ENCODE results near the gene CAPN5. TPM values are rescaled to one million over a fixed set of nuclear protein-coding genes. Genes with fewer than 3 reads are reported as not detected.

Gene CAPN5
- total RNA-seq, 2 experiments from 2014 or later, result 5.1 to 6.9 TPM

- intact Hi-C loops (cut with DNase I, micrococcal nuclease), result no loop called here
- H3K36me3 Mint-ChIP-seq (ENCODE audit: low read depth), result no peaks in the 10 kb centered on the region
- H3K4me3 ChIP-seq (ENCODE audit: low read length), result peak overlapping the region; percentile 34
- no peaks in the 10 kb centered on the region for H3K27me3 ChIP-seq (ENCODE audit: control insufficient read depth in 1 of 2, insufficient read depth in 2 of 2, low read length in 2 of 2)
- peaks cover 39% of the 10 kb centered on the region for H3K4me1 ChIP-seq (ENCODE audit: insufficient read depth, low read length)
- ATAC-seq (ENCODE audit: poor library complexity) (peak; percentile 46), DNase-seq (peak in 8 of 14 experiments; percentile 8 to 56 (median 33))
- H3K27ac ChIP-seq (ENCODE audit: low read depth in 1 of 2, low read length in 2 of 2), result no peak overlapping the region
- H3K9me3 Mint-ChIP-seq, result no peaks in the 10 kb centered on the region
- no peaks in the 10 kb centered on the region for H3K27me3 Mint-ChIP-seq
- CTCF ChIA-PET, result no interaction called here
- peak overlapping the region; percentile 74 for H3K27ac Mint-ChIP-seq
- TF ChIP-seq CTCF (IDR thresholded peaks at IDR 0.05), result no peak
- H3K9me3 ChIP-seq (ENCODE audit: control insufficient read depth in 1 of 2, insufficient read depth in 1 of 2, low read length in 2 of 2), result no peaks in the 10 kb centered on the region
- no peaks in the 10 kb centered on the region for H3K36me3 ChIP-seq (ENCODE audit: insufficient read depth, low read length)
- H3K4me3 Mint-ChIP-seq, result peak overlapping the region; percentile 46
- POLR2A ChIA-PET, result no interaction called here
- H3K4me1 Mint-ChIP-seq (ENCODE audit: low read depth), result peaks cover 26% of the 10 kb centered on the region
Measured at GRCh38 chr11:77147668-77148321, 81.0 kb downstream of the CAPN5 start.

DNA sequence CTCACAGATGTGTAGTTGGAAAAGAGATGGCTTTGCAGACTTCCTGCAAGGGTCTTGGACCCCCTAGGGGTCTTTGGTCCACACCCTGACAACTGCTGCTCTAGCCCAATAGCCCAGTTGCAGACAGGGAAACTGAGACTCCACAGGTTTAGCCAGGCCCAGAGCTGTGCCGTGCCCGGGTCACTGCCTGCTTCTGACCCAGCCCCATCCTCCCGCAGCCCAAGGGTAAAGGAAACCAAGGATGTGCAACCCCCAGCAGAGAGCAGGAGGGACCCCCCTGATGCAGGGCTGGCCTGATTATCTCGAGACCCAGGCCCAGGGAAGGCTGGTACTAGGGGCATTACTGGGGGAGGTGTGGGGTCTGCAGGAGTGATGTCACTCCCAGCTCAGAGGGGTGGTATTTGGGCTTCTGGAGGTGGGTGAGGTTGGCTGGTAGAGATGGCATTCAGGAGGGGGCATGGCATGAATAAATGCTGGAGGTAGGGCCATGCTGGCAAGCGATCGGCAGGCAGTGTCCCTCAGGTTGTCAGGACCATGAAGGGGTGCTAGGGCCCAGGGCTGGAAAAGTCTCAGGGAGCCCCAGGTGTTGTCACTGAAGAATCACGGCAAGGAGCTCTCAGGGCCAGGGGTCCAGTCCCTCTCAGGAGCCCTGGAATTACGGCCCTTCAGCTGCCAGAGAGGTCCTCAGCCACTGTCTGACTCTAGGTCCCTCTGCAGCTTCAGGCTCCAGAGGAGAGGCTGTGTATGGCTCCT is 82.4 kb downstream of the CAPN5 start:
- no peak for ATAC-seq (ENCODE audit: poor library complexity)
- TF ChIP-seq CTCF (IDR thresholded peaks at IDR 0.05), result no peak
- intact Hi-C loops (cut with DNase I, micrococcal nuclease), result no loop called here
- Histone ChIP-seq H3K4me3 (ENCODE audit: low read length) (no peak overlapping the region), H3K9me3 (ENCODE audit: control insufficient read depth in 1 of 2, insufficient read depth in 1 of 2, low read length in 2 of 2) (no peaks in the 10 kb centered on the region), H3K4me1 (ENCODE audit: insufficient read depth, low read length) (peaks cover 52% of the 10 kb centered on the region), H3K27me3 (ENCODE audit: control insufficient read depth in 1 of 2, insufficient read depth in 2 of 2, low read length in 2 of 2) (no peaks in the 10 kb centered on the region), H3K27ac (ENCODE audit: low read depth in 1 of 2, low read length in 2 of 2) (no peak overlapping the region), H3K36me3 (ENCODE audit: insufficient read depth, low read length) (no peaks in the 10 kb centered on the region)
- H3K36me3 Mint-ChIP-seq (ENCODE audit: low read depth), result no peaks in the 10 kb centered on the region
- H3K4me1 Mint-ChIP-seq (ENCODE audit: low read depth), result peaks cover 37% of the 10 kb centered on the region
- ChIA-PET CTCF (no interaction called here), POLR2A (no interaction called here)
- no peaks in the 10 kb centered on the region for H3K9me3 Mint-ChIP-seq
- H3K27ac Mint-ChIP-seq, result no peak overlapping the region
- no peak for DNase-seq
- H3K27me3 Mint-ChIP-seq, result no peaks in the 10 kb centered on the region
- H3K4me3 Mint-ChIP-seq, result no peak overlapping the region

DNA sequence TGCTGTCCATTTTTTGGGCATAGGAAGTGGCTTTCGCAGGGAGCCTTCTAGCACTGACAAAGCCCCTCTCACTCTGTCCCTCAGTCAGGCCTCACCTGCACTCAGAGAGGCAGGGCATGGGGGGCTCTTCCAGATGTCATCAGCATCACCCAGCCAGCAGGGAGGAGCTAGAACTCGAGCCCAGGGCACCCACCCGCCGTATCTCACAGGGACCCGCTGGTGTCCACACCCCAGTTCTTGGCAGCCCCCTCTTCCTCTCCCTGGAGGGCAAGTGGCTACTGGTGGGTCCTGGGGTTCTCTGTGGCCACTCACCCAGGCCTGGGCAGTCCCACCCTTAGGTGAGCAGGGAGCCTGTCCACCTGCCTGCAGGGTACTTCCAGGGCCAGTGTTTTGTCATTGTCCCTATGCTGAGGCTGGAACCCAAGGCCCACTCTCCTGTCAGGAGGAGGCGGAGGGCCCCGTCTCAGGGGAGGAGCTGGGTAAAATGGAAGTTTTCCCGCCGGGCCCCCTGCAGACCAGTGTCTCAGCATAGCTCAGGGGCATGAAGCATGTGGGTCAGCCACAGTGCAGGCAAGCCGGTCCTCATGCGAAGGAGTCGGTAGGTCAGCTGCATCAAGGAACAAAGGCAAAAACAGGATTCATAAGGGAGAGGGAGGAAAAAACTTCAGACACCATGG is 83.1 kb downstream of the CAPN5 start:
- Mint-ChIP-seq H3K4me3 (no peak overlapping the region), H3K4me1 (ENCODE audit: low read depth) (peaks cover 37% of the 10 kb centered on the region), H3K27me3 (no peaks in the 10 kb centered on the region), H3K27ac (peak overlapping the region; percentile 33), H3K36me3 (ENCODE audit: low read depth) (no peaks in the 10 kb centered on the region), H3K9me3 (no peaks in the 10 kb centered on the region)
- ChIA-PET CTCF (no interaction called here), POLR2A (no interaction called here)
- Histone ChIP-seq H3K36me3 (ENCODE audit: insufficient read depth, low read length) (no peaks in the 10 kb centered on the region), H3K4me1 (ENCODE audit: insufficient read depth, low read length) (peaks cover 60% of the 10 kb centered on the region), H3K27ac (ENCODE audit: low read depth in 1 of 2, low read length in 2 of 2) (no peak overlapping the region), H3K9me3 (ENCODE audit: control insufficient read depth in 1 of 2, insufficient read depth in 1 of 2, low read length in 2 of 2) (no peaks in the 10 kb centered on the region), H3K4me3 (ENCODE audit: low read length) (no peak overlapping the region), H3K27me3 (ENCODE audit: control insufficient read depth in 1 of 2, insufficient read depth in 2 of 2, low read length in 2 of 2) (no peaks in the 10 kb centered on the region)
- no peak for TF ChIP-seq CTCF (IDR thresholded peaks at IDR 0.05)
- DNase-seq, result no peak
- ATAC-seq (ENCODE audit: poor library complexity), result no peak
- intact Hi-C loops (cut with DNase I, micrococcal nuclease), result no loop called here
